Measurements from ENCODE around the gene LMF1. TPM values are rescaled to one million over a fixed set of nuclear protein-coding genes. Genes with fewer than 3 reads are reported as not detected.

LMF1 gene
- total and polyA plus RNA-seq, 2 of the 13 experiments (the other 11 are each of a cell fraction or from before 2014, with no cell fraction given), result 6.8 to 8.5 TPM

- in situ Hi-C loops (cut with HindIII; ENCODE audit: extremely low pct_ligation_motif_present, low pct_unique_long_range_greater_than_20kb), result no loop called here
- WGBS (ENCODE audit: low lambda C conversion rate), result 66% methylated on average over 4 of the region's 32 CpGs
- BruUV-seq (replicated peaks), result no TSS peak
- Histone ChIP-seq H3K4me1 (ENCODE audit: insufficient read depth, low read length) (no peaks in the 10 kb centered on the region), H2AFZ (ENCODE audit: low read length) (no peak overlapping the region), H3K4me3 (replicated peaks in 1 of 3; ENCODE audit: insufficient read depth in 1 of 3, low read depth in 2 of 3, low read length in 3 of 3) (no peak overlapping the region), H3K27ac (ENCODE audit: extremely low read length, insufficient read depth, low read length) (no peak overlapping the region), H3K9me3 (ENCODE audit: low read length) (no peaks in the 10 kb centered on the region), H3K79me2 (ENCODE audit: insufficient read depth, low read length) (no peaks in the 10 kb centered on the region), H3K4me2 (ENCODE audit: low read depth, low read length) (no peak overlapping the region), H3K9ac (ENCODE audit: insufficient read depth, low read depth, low read length) (no peak overlapping the region), H3K27me3 (ENCODE audit: control insufficient read depth in 1 of 2, insufficient read depth in 2 of 2, low read length in 2 of 2) (no peaks in the 10 kb centered on the region), H3K36me3 (replicated peaks in 1 of 2; ENCODE audit: control insufficient read depth in 1 of 2, insufficient read depth in 2 of 2, low read length in 2 of 2) (no peaks in the 10 kb centered on the region), H4K20me1 (ENCODE audit: insufficient read depth, low read length) (no peaks in the 10 kb centered on the region)
- TF ChIP-seq ELF1 (CRISPR knock-in tag; IDR thresholded peaks at IDR 0.05) (no peak), PHF20 (CRISPR knock-in tag; IDR thresholded peaks at IDR 0.05) (no peak), ATF7 (IDR thresholded peaks at IDR 0.05) (no peak), ATF7 (CRISPR knock-in tag; IDR thresholded peaks at IDR 0.05) (no peak), SRSF4 (IDR thresholded peaks at IDR 0.05; ENCODE audit: low read depth, low read length, poor library complexity, severe bottlenecking) (no peak), ZNF264 (CRISPR knock-in tag; IDR thresholded peaks at IDR 0.05) (no peak), ZNF3 (CRISPR knock-in tag; IDR thresholded peaks at IDR 0.05) (no peak), ETS1 (CRISPR knock-in tag; IDR thresholded peaks at IDR 0.05) (no peak), DZIP1 (CRISPR knock-in tag; IDR thresholded peaks at IDR 0.05) (no peak)
- intact Hi-C loops (cut with micrococcal nuclease; ENCODE audit: unreplicated experiment), result no loop called here
- CTCF ChIA-PET (ENCODE audit: low intra/inter-chr PET ratio, low total read pairs), result no interaction called here
- POLR2A ChIA-PET, result no interaction called here
- no peak for ATAC-seq
- no peak for DNase-seq (ENCODE audit: low spot score)
- no peak for FAIRE-seq
Measured at GRCh38 chr16:869823-870641, 100.8 kb downstream of the LMF1 start.

Measured in HepG2 (cell line).